ELR (cell line): ENCODE measurements around the gene ALDOC.
"Not testable (repeated sequence)": the region's sequence is repeated elsewhere in the genome, so short reads cannot be mapped to it uniquely, and the experiment has no call there.

ENCODE experiments used
- DNase-seq: peaks from one replicate; pipeline ENCODE4 v3.0.0-alpha.2; 2015; ENCODE audit warnings: low read depth

The ALDOC gene

GRCh38 chr17:28576758-28577465, at the start of gene ALDOC:
Gene ALDOC (minus strand): TSS chr17:28576895. CDS start chr17:28575532, 1,363 bp downstream.
- DNase-seq = peak; percentile 94

- no peak for DNase-seq
These were observed 47.5 kb upstream of the ALDOC start for GRCh38 chr17:28624148-28624547.

GRCh38 chr17:28623696-28624095, 47.0 kb upstream of the ALDOC start:
- no peak for DNase-seq

- no peak for DNase-seq
These were observed 45.5 kb upstream of the ALDOC start for GRCh38 chr17:28622186-28622585.

- DNase-seq = no peak
These were observed 43.3 kb upstream of the ALDOC start for GRCh38 chr17:28620010-28620409.

GRCh38 chr17:28618464-28618863, 41.8 kb upstream of the ALDOC start:
- no peak for DNase-seq

- no peak for DNase-seq
These were observed 39.6 kb upstream of the ALDOC start for GRCh38 chr17:28616281-28616680.

GRCh38 chr17:28615260-28615940, 38.7 kb upstream of the ALDOC start:
- no peak for DNase-seq

GRCh38 chr17:28613931-28614381, 37.3 kb upstream of the ALDOC start, which contains the start of gene RSKR:
Gene RSKR (minus strand): TSS chr17:28614185. CDS start chr17:28614161, 24 bp downstream.
- peak; percentile 3 for DNase-seq

- peak; percentile 60 for DNase-seq
These were observed 36.5 kb upstream of the ALDOC start for GRCh38 chr17:28612936-28613872.

- DNase-seq = no peak
These were observed 35.8 kb upstream of the ALDOC start for GRCh38 chr17:28612531-28612930.

- DNase-seq = no peak
These were observed 33.7 kb upstream of the ALDOC start for GRCh38 chr17:28610376-28610775.

GRCh38 chr17:28604031-28604430, 27.3 kb upstream of the ALDOC start:
- not testable (repeated sequence) for DNase-seq

GRCh38 chr17:28599311-28600184, 22.9 kb upstream of the ALDOC start:
- peak; percentile 97 for DNase-seq

- peak; percentile 95 for DNase-seq
These were observed 22.2 kb upstream of the ALDOC start, which contains the start of gene SPAG5 for GRCh38 chr17:28598799-28599310. Gene SPAG5 (minus strand): TSS chr17:28599025. CDS start chr17:28598946, 79 bp downstream.

- no peak for DNase-seq
These were observed 21.7 kb upstream of the ALDOC start for GRCh38 chr17:28598389-28598788.

GRCh38 chr17:28597606-28598383, 21.1 kb upstream of the ALDOC start:
- DNase-seq = no peak

GRCh38 chr17:28592260-28592659, 15.6 kb upstream of the ALDOC start:
- DNase-seq = no peak

- no peak for DNase-seq
These were observed 9.2 kb upstream of the ALDOC start for GRCh38 chr17:28585851-28586250.

- DNase-seq = no peak
These were observed 7.7 kb upstream of the ALDOC start for GRCh38 chr17:28584434-28584833.
